Cardiac septum (tissue), 1 donor: Measurements from ENCODE around the gene PYHIN1. TPM values are rescaled to one million over a fixed set of nuclear protein-coding genes. Genes with fewer than 3 reads are reported as not detected.
"Not testable (repeated sequence)": the region's sequence is repeated elsewhere in the genome, so short reads cannot be mapped to it uniquely, and the experiment has no call there.

Experiments
- DNase-seq: peaks from one replicate; pipeline ENCODE4 v3.0.0-alpha.2; 2020; ENCODE audit warnings: low spot score
- intact Hi-C: fragments of 100-400 bp; cut with DNase I; formaldehyde crosslinking; loops from one replicate; pipeline ENCODE4 v1.14.0; 2022
- total RNA-seq: library from RNA; stranded (reverse); fragmentation: NEBNext Ultra II Directional; extraction: Animal tissue kit (Norgen Biotek cat#: 25700); gene quantifications from one replicate; pipeline ENCODE4 v1.2.1, GENCODE V29; 2021
- donor health status: DM: no; HTN: no; CAD: no.

The PYHIN1 gene
- total RNA-seq, 1 donor from 2014 or later = 0.19 TPM

GRCh38 chr1:159009704-159010361, 78.5 kb downstream of the PYHIN1 start, which contains the start of gene IFI16:
IFI16 (plus strand) TSS chr1:159009907; CDS start chr1:159014681, 4,774 bp downstream.
- intact Hi-C loops = loop anchor here (1.0 to 5.0 kb wide), 4 partner anchors 10 to 912 kb away; no protein-coding TSS in a partner anchor
- no peak for DNase-seq

- intact Hi-C loops = loop anchor here (1.0 kb wide), 1 partner anchor 10 kb away; no protein-coding TSS in a partner anchor
- DNase-seq = no peak
These were observed 79.0 kb downstream of the PYHIN1 start for GRCh38 chr1:159010391-159010790.

- intact Hi-C loops, DNase-seq: not testable (repeated sequence)
These were observed 79.6 kb downstream of the PYHIN1 start for GRCh38 chr1:159011001-159011400.

DNA sequence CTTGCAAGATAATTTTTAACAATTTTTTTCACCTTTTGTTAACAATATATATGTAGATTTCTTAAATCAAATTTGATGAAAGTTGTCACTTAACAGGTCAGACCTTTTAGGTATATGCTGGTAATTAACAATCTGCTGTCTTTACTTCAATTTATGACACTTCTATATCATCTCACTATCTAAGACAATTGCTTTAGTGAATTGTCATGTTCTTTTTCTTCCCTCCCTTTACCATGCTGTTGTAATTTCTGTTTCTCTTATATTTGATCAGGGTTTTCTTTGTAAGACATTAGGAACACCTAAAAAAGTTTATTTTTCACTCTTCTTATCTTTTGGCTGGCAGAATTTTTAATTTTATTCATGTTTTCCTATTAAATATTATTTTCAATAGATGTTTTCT, 80.4 kb downstream of the PYHIN1 start:
- DNase-seq = no peak

DNA sequence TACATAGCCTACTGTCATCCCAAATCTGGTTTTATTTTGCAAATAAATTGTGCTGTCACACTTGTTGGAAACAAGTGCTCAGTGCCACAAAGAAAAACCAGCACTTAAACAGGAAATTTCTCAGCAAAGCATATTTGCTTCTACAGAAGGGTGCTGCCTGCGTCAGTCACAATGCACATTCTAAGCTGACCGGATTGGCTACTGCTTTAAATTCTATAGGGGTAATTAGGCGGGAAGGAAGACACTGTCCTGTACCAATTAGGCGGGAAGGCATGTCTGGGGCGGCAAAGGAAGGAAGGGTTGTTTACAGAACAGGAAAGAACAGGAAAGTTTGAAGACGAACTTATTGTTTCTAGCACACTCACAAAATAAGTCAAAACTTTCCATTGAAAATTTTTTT, 81.1 kb downstream of the PYHIN1 start:
- no peak for DNase-seq
- intact Hi-C loops = no loop called here

More for the DNA sequence above, 80.4 kb downstream of the PYHIN1 start:
- intact Hi-C loops = no loop called here

- intact Hi-C loops = no loop called here
These were observed 82.7 kb downstream of the PYHIN1 start for GRCh38 chr1:159014003-159014571.

GRCh38 chr1:159014851-159015250, 83.5 kb downstream of the PYHIN1 start:
- intact Hi-C loops = loop anchor here (5.0 kb wide), 1 partner anchor 57 kb away; no protein-coding TSS in a partner anchor
- no peak for DNase-seq

More at GRCh38 chr1:159014003-159014571, 82.7 kb downstream of the PYHIN1 start:
- DNase-seq = no peak

DNA sequence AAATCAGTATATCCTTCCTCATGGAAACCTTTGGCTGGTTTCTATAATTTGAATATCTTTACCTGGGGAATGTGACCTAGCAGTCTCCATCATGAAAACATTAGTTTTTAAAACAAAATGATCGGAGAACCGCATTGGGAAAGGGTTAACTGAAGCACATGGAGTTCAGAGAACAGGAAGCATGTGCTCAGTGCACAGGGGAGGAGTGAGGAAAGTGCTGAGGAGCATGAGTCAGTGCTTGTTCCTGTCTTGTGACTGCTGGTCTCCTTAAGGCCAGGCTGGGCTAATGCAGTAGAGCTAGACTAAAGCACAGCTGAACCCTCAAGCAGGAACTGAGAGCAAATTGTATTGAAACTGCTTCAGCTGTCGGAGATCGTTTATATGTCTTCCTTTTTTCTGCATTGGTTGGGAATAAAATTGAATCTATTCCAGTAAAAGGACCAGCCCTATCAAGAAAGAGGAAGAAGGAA, 84.1 kb downstream of the PYHIN1 start:
- intact Hi-C loops = loop anchor here (5.0 kb wide), 1 partner anchor 57 kb away; no protein-coding TSS in a partner anchor
- DNase-seq = peak; percentile 83

- intact Hi-C loops = no loop called here
- DNase-seq = no peak
These were observed 92.4 kb downstream of the PYHIN1 start for GRCh38 chr1:159023723-159024122.

- intact Hi-C loops = no loop called here
- no peak for DNase-seq
These were observed 93.7 kb downstream of the PYHIN1 start for GRCh38 chr1:159025043-159025442.

Other genes with a start within 250 kb of the PYHIN1 start
- 0.43 TPM for gene SPTA1, start 244.8 kb upstream of the PYHIN1 start, total RNA-seq
- not detected for gene OR6K2, start 230.9 kb upstream of the PYHIN1 start, total RNA-seq
- not detected for gene OR6K3, start 210.8 kb upstream of the PYHIN1 start, total RNA-seq
- gene OR6K6, start 176.8 kb upstream of the PYHIN1 start, total RNA-seq = not detected
- gene OR6N1, start 159.4 kb upstream of the PYHIN1 start, total RNA-seq = not detected
- gene OR6N2, start 150.3 kb upstream of the PYHIN1 start, total RNA-seq = not detected
- gene MNDA, start 100.2 kb upstream of the PYHIN1 start, total RNA-seq = 6.9 TPM
- gene IFI16, start 78.4 kb downstream of the PYHIN1 start, total RNA-seq = 31.1 TPM
- gene AIM2, start 145.2 kb downstream of the PYHIN1 start, total RNA-seq = 0.35 TPM
- gene CADM3, start 240.1 kb downstream of the PYHIN1 start, total RNA-seq = 1.0 TPM